Astrocyte of the cerebellum (primary cell): Measurements from ENCODE around the gene ABAT.

ENCODE experiments used
- DNase-seq: peaks from one replicate; pipeline ENCODE4 v3.0.0-alpha.2; 2011; ENCODE audit warnings: low read depth
- H3K4me3 ChIP-seq: 2 replicates; pipeline ENCODE4 v1.5.1; 2011; ENCODE audit warnings: mild to moderate bottlenecking, low read depth, low read length, moderate library complexity
- in situ Hi-C: cut with HindIII; loops from 2 replicates; pipeline ENCODE4 v1.10.0; 2017; ENCODE audit warnings: low sequenced_read_pairs
- TF ChIP-seq, protein P1 (sequence below): IDR thresholded peaks from 2 replicates; pipeline ENCODE4 v1.5.1; 2012; ENCODE audit warnings: low read length, low read depth, moderate library complexity, mild to moderate bottlenecking; ENCODE audit errors: missing control alignments

The ABAT gene

DNA sequence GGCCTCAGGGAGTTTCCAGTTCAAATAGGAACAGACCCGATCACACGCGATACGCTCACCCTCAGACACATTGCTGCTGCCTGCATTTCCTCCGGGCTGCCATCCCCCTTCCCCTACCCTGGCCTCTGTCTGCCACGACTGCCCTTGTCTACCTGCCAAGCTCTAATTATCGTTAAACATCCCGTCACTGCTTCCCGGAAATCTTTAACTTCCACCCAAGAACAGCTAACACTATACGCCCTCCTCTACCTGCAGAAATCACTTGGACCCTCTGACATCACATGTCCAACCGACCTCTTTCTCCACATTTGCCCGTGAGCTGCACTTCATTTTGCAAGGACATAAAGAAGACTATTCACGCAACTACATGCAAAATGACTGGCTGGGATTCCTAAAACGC, 40.4 kb downstream of the ABAT start:
- in situ Hi-C loops, result no loop called here
- DNase-seq, result no peak
- TF ChIP-seq, protein P1, sequence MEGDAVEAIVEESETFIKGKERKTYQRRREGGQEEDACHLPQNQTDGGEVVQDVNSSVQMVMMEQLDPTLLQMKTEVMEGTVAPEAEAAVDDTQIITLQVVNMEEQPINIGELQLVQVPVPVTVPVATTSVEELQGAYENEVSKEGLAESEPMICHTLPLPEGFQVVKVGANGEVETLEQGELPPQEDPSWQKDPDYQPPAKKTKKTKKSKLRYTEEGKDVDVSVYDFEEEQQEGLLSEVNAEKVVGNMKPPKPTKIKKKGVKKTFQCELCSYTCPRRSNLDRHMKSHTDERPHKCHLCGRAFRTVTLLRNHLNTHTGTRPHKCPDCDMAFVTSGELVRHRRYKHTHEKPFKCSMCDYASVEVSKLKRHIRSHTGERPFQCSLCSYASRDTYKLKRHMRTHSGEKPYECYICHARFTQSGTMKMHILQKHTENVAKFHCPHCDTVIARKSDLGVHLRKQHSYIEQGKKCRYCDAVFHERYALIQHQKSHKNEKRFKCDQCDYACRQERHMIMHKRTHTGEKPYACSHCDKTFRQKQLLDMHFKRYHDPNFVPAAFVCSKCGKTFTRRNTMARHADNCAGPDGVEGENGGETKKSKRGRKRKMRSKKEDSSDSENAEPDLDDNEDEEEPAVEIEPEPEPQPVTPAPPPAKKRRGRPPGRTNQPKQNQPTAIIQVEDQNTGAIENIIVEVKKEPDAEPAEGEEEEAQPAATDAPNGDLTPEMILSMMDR, result no peak
- no peak overlapping the region for H3K4me3 ChIP-seq

DNA sequence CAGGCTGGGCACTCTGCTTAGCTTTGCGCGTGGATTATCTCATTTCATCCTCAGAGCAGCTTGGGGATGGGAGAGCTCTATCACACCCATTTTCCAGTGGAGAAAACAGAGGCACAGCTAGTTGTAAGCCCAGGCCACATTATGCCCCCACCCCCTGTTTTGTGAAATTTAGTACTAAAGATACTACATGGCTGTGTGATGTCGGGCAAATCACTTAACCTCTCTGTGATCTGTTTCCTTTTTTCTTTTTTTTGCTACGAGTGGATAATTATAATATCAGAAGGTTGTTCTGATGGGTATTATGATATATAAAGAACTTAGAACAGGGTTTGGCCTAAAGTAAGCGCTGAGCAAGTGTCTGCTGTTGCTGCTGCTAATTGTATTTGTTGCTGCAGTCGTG, 41.6 kb downstream of the ABAT start:
- TF ChIP-seq, protein P1, result no peak
- no peak for DNase-seq
- in situ Hi-C loops, result no loop called here
- no peak overlapping the region for H3K4me3 ChIP-seq

DNA sequence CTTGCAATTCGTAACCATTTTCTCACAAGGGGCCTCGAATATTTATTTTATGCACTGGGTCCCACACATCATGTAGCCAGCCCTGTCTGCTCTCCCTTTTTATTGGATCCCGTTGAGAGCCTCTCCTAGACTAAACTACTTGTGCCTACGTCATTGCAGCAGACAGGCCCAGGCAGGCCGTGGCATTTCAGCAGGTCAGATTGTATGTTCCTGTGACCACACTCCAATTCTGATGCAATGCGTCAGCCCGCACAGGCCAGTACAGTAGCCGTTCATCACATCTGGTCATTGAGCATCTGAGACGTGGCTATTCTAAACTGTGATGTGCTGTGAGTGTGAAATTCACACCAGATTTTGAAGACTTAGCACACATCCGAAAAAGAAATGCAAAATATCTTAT, 42.2 kb downstream of the ABAT start:
- in situ Hi-C loops, result no loop called here
- DNase-seq, result no peak
- H3K4me3 ChIP-seq, result no peak overlapping the region
- TF ChIP-seq, protein P1, result no peak

DNA sequence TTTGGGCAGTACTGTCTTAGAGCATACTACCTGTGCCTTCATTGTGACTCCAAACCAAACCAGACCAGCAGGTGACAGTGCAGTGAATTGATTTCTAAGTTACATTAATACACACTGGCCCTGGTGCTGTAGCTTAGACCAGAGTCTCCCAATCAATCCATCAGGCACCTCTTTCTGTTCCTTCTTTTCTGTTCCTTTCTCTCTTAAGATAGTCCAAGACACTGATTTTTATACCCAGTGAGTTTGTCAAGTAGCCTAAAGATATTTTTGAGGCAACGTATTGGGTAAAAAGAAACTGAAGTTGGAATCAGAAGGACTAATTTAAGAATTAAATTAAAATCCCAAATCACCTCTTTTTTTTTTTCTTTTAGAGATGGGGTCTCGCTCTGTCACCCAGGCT, 43.1 kb downstream of the ABAT start:
- H3K4me3 ChIP-seq, result no peak overlapping the region
- in situ Hi-C loops, result no loop called here
- TF ChIP-seq, protein P1, result no peak
- no peak for DNase-seq

DNA sequence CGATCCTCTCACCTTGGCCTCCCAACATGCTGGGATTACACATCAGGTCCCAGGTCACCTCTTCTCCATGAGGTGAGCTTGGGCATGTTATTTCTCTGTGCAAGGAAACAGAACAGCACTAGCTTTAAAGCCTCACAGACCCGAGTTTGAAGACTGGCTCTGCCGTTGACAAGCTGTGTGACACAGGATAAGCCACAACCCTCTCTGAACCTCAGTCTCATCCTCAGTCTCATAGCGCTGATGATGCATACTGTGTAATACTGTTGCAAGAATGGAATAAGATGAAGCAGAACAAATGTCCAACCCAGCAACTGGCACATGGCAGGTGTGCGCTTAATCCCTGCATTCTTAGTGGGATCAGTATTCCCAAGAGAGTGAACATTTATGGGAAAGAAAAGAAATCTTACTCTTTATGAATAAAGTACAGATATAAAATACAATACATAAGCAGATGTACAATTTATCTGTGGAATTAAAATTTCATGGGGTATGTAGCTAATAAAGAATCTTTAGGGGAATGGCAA, 43.5 kb downstream of the ABAT start:
- in situ Hi-C loops, result no loop called here
- H3K4me3 ChIP-seq, result no peak overlapping the region
- TF ChIP-seq, protein P1, result no peak
- no peak for DNase-seq

DNA sequence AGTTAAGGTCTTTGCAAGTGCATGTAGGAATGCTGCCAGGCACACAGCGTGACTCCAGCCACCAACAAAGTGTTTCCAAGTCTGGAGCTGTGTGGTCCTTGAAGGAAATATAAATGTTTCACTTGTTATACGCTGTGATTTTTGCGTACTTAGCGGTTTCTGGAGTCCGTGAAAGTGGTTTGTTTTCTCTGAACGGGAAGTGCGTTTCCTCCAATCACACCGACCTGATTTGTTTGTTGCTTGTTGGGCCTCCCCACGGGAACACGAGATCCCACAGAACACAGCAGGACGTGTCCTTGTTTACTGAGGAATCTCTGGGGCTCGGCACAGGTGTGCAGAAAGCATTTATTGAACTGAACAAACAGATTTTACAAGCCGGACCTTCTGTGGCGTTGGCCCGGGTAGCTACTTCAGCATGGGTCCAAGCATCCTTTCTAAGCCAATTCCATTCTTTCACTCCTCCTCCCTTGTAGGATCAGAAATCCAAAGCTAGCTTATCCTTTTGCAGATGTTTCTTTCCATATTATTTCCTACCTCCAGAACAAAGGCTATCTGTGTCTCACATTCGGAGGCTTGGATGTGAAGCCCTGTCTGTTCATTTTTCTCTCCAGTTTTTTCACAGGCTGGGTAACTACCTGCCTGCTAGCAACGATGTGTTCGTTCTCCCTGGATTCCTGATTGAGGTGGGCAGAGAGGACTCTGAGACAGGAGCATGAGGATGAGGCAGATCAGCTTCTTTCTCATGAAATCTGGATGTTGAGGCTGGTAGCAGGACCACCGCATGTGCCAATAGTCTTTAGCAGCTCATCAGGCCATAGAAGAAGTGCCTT, 44.6 kb downstream of the ABAT start:
- TF ChIP-seq, protein P1, result no peak
- in situ Hi-C loops, result no loop called here
- DNase-seq, result no peak
- no peak overlapping the region for H3K4me3 ChIP-seq
